ENCODE measurements around the gene SAV1. TPM values are rescaled to one million over a fixed set of nuclear protein-coding genes. Genes with fewer than 3 reads are reported as not detected.

Gene SAV1
- total and polyA plus RNA-seq, 2 of the 8 experiments (the other 6 are each of a cell fraction or from before 2014, with no cell fraction given): 15.9 to 78.3 TPM

GRCh38 chr14:50598765-50599164 lies 69.3 kb downstream of the SAV1 start:
- Histone ChIP-seq H3K4ac (replicated peaks; ENCODE audit: insufficient read length, low read depth, low read length) (no peak overlapping the region), H3K4me1 (replicated peaks in 1 of 4; ENCODE audit: control insufficient read depth in 3 of 4, insufficient read depth in 4 of 4, low read length in 3 of 4) (peaks cover 0 to 11% (median 1%) of the 10 kb centered on the region in 4 experiments; a peak in 6 of 7 replicates), H3K79me1 (ENCODE audit: low read depth, low read length) (no peaks in the 10 kb centered on the region), H2AFZ (ENCODE audit: low read length) (no peak overlapping the region), H3K27me3 (replicated peaks in 1 of 4; ENCODE audit: control insufficient read depth in 3 of 4, extremely low read depth in 1 of 4, insufficient read depth in 3 of 4, low read length in 3 of 4) (no peaks in the 10 kb centered on the region), H3K18ac (ENCODE audit: extremely low read depth, low read length) (no peak overlapping the region), H2AK5ac (ENCODE audit: low read depth, low read length) (no peak overlapping the region), H3K14ac (ENCODE audit: insufficient read length) (no peak overlapping the region), H2BK12ac (ENCODE audit: low read depth, low read length) (no peak overlapping the region), H3K36me3 (ENCODE audit: control insufficient read depth in 2 of 4, insufficient read depth in 4 of 4, low read length in 3 of 4) (no peaks in the 10 kb centered on the region), H3K9me3 (ENCODE audit: insufficient read depth in 2 of 2, low read depth in 1 of 2, low read length in 1 of 2) (no peaks in the 10 kb centered on the region), H4K8ac (ENCODE audit: extremely low read depth, insufficient read depth, low read length) (no peak overlapping the region), H2BK15ac (ENCODE audit: low read length) (no peak overlapping the region), H4K91ac (replicated peaks; ENCODE audit: insufficient read length, low read length) (no peak overlapping the region), H3K23ac (ENCODE audit: insufficient read length) (no peak overlapping the region), H3K79me2 (ENCODE audit: control insufficient read depth in 1 of 2, insufficient read depth in 2 of 2, low read length in 2 of 2) (no peaks in the 10 kb centered on the region), H2BK5ac (ENCODE audit: low read depth, low read length) (no peak overlapping the region), H3K9ac (replicated peaks in 1 of 4; ENCODE audit: extremely low read depth in 1 of 4, low read depth in 3 of 4, low read length in 3 of 4) (no peak overlapping the region), H3K4me2 (ENCODE audit: insufficient read depth in 1 of 2, low read depth in 2 of 2, low read length in 2 of 2) (no peak overlapping the region), H2BK20ac (ENCODE audit: low read length) (no peak overlapping the region), H4K20me1 (replicated peaks in 1 of 2; ENCODE audit: control insufficient read depth in 1 of 2, insufficient read depth in 2 of 2, low read length in 2 of 2) (no peaks in the 10 kb centered on the region), H3K27ac (ENCODE audit: low read depth, low read length) (no peak overlapping the region), H3K4me3 (ENCODE audit: extremely low read depth in 1 of 4, insufficient read depth in 2 of 4, low read depth in 3 of 4, low read length in 4 of 4) (no peak overlapping the region), H3K56ac (replicated peaks; ENCODE audit: insufficient read length, low read depth, low read length) (no peak overlapping the region), H3K23me2 (ENCODE audit: low read depth, low read length) (no peaks in the 10 kb centered on the region; the same call in 1 of the 2 replicates), H2BK120ac (replicated peaks; ENCODE audit: low read depth, low read length) (no peak overlapping the region), H4K5ac (ENCODE audit: insufficient read length, low read depth, low read length) (no peak overlapping the region)
- ChIA-PET CTCF (ENCODE audit: partially characterized antibody) (interaction anchor here (0.6 to 7.0 kb wide), 9 partner anchors 19 to 488 kb away, joined by 3 to 65 read pairs (median 3); no protein-coding TSS in a partner anchor), POLR2A (ENCODE audit: partially characterized antibody) (interaction anchor here (0.7 to 1.2 kb wide), 2 partner anchors 39 to 53 kb away, joined by 3 to 4 read pairs; partner anchors contain the start of gene ATL1)
- no peak for DNase-seq (ENCODE audit: low read depth in 1 of 2, low spot score in 2 of 2)
- no peak for FAIRE-seq
- TF ChIP-seq NRF1 (IDR thresholded peaks at IDR 0.05; ENCODE audit: low read depth, low read length): no peak
- no peak for TF ChIP-seq FOSL1 (IDR thresholded peaks at IDR 0.05; ENCODE audit: insufficient read depth, low read depth, low read length)
- TF ChIP-seq KDM4A (IDR thresholded peaks at IDR 0.05; ENCODE audit: low read depth, low read length, severe bottlenecking): no peak
- TF ChIP-seq BACH1 (IDR thresholded peaks at IDR 0.05; ENCODE audit: low read length): no peak
- no peak for TF ChIP-seq RXRA (IDR thresholded peaks at IDR 0.05; ENCODE audit: insufficient read depth, low read depth, low read length)
- no peak for TF ChIP-seq PHF8 (conservative IDR thresholded peaks at IDR 0.05; ENCODE audit: low read depth, low read length)
- no peak for TF ChIP-seq RNF2 (IDR thresholded peaks at IDR 0.05; ENCODE audit: borderline replicate concordance, low read depth, low read length, missing control alignments, poor library complexity, severe bottlenecking)
- no peak for TF ChIP-seq HDAC6 (IDR thresholded peaks at IDR 0.05; ENCODE audit: low read depth, low read length)
- TF ChIP-seq ASH2L (IDR thresholded peaks at IDR 0.05; ENCODE audit: low read length): no peak
- TF ChIP-seq RFX5 (IDR thresholded peaks at IDR 0.05; ENCODE audit: borderline replicate concordance, low read depth, low read length): no peak
- no peak for TF ChIP-seq TBP (IDR thresholded peaks at IDR 0.05; ENCODE audit: low read depth, low read length)
- no peak for TF ChIP-seq CEBPB (IDR thresholded peaks at IDR 0.05; ENCODE audit: low read depth, low read length)
- no peak for TF ChIP-seq SP4 (IDR thresholded peaks at IDR 0.05; ENCODE audit: low read length)
- TF ChIP-seq KDM1A (IDR thresholded peaks at IDR 0.05; ENCODE audit: borderline replicate concordance, low read length): no peak
- TF ChIP-seq BRCA1 (IDR thresholded peaks at IDR 0.05; ENCODE audit: low read depth, low read length): no peak
- TF ChIP-seq, protein P1, sequence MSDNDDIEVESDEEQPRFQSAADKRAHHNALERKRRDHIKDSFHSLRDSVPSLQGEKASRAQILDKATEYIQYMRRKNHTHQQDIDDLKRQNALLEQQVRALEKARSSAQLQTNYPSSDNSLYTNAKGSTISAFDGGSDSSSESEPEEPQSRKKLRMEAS (IDR thresholded peaks at IDR 0.05): no peak

Measured in H1 (cell line).